Keratinocyte (primary cell): ENCODE measurements around the gene DRG1.

Experiments used
- EZH2 ChIP-seq: IDR thresholded peaks from one replicate; pipeline ENCODE4 v1.6.1; 2012; ENCODE audit warnings: inconsistent platforms, mild to moderate bottlenecking, low read length, moderate library complexity
- TF ChIP-seq, protein P1 (sequence below), 3 experiments: IDR thresholded peaks in 1 of 3; conservative IDR thresholded peaks in 1 of 3; optimal IDR thresholded peaks in 1 of 3; 2 replicates in 2 of 3; 3 replicates in 1 of 3; pipeline versions ENCODE3 to v1.5.1; 2011; ENCODE audit warnings: low read length in 3 of 3, mild to moderate bottlenecking in 3 of 3, moderate library complexity in 2 of 3, control low read depth in 1 of 3, inconsistent platforms in 1 of 3; ENCODE audit not compliant: insufficient read depth in 2 of 3; ENCODE audit errors: extremely low read depth in 1 of 3

DNA sequence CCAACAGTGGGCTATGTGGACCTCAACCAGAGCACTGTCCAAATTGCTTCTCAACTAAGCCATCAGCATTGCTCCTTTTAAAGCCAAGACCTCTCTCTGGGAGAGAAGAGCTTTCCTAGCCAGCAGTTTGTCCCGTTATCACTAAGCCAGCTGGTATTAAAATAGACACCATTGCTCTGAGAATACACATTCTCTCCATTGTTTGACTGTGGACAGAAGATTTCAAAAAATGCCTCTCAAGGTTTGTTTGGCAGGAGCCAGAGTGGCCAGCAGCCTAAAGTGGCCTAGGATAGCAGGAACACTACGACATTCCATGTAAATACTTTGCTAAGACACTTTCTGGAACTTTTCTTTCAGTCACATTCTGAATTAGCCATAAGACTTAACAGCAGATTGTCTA, 49.0 kb downstream of the DRG1 start:
- TF ChIP-seq, protein P1, sequence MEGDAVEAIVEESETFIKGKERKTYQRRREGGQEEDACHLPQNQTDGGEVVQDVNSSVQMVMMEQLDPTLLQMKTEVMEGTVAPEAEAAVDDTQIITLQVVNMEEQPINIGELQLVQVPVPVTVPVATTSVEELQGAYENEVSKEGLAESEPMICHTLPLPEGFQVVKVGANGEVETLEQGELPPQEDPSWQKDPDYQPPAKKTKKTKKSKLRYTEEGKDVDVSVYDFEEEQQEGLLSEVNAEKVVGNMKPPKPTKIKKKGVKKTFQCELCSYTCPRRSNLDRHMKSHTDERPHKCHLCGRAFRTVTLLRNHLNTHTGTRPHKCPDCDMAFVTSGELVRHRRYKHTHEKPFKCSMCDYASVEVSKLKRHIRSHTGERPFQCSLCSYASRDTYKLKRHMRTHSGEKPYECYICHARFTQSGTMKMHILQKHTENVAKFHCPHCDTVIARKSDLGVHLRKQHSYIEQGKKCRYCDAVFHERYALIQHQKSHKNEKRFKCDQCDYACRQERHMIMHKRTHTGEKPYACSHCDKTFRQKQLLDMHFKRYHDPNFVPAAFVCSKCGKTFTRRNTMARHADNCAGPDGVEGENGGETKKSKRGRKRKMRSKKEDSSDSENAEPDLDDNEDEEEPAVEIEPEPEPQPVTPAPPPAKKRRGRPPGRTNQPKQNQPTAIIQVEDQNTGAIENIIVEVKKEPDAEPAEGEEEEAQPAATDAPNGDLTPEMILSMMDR (optimal IDR thresholded peaks at IDR 0.05 in 1 of 3, IDR thresholded peaks at IDR 0.05 in 1 of 3, conservative IDR thresholded peaks at IDR 0.05 in 1 of 3; ENCODE audit: extremely low read depth in 1 of 3, insufficient read depth in 2 of 3, low read length in 3 of 3) = no peak
- TF ChIP-seq EZH2 = no peak
